Measurements from ENCODE around the gene ADAMTS6.

DNA sequence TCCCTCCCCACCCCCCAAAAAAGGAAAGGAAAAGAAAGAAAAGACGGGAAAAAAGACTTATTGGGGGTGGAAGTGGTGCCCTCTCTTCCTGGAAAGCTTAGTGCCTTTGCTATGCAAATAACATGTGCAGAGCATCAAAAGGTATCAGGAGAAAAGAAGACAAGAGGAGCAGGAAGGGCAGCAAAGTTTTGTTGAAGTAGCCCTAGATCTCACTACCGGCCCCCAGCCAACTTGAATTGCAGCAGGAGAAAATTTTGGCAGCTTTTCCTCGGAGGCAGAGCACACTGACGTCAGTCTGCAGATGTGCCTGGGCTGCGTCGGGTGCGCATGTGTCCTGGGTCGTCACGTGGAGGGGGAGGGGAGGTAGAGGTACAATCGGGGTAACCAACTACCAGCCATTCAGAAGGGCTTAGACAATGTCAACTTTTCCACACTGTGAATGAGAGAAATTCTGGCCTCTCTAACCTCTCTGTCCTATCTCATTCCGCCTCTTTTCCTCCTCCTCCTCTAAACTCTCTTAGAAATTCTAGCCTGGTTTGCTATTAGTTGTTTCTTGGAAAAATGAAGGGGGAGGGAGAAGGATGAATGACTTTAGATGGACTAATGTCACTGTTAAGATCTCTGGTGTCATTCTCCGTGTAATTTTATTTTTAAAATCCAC, at the start of gene ADAMTS6:
- TF ChIP-seq CTCF (IDR thresholded peaks at IDR 0.05; ENCODE audit: borderline replicate concordance, extremely low read depth, low read length, poor library complexity, severe bottlenecking) (no peak), EZH2 (IDR thresholded peaks at IDR 0.05; ENCODE audit: borderline replicate concordance, low read depth, low read length, severe bottlenecking) (no peak)
